RWPE1 (cell line): ENCODE data around the gene MPDZ.
"Not testable (repeated sequence)": the region's sequence is repeated elsewhere in the genome, so short reads cannot be mapped to it uniquely, and the experiment has no call there.

ENCODE experiments used
- CTCF ChIA-PET: fragments of 350-600 bp; sonication (Branson Sonifier 250); formaldehyde crosslinking; extraction: SDS; loops from one replicate; lab custom pipeline; 2021; lab: Yijun Ruan, JAX
- POLR2A ChIA-PET: fragments of 400-600 bp; formaldehyde crosslinking; extraction: SDS; loops from one replicate; lab custom pipeline; 2020; ENCODE audit warnings: antibody characterized with exemption; ENCODE audit not compliant: low non-redundant PET; lab: Yijun Ruan, JAX
- DNase-seq: peaks from one replicate; pipeline ENCODE4 v3.0.0; 2012; ENCODE audit warnings: low spot score
- H3K27ac ChIP-seq: fragments of 450-650 bp; 2 replicates; pipeline ENCODE4 v1.5.1; 2017
- CTCF ChIP-seq: fragments of 450-650 bp; conservative IDR thresholded peaks from 2 replicates; pipeline ENCODE4 v1.5.1; 2017; ENCODE audit warnings: low read depth, mild to moderate bottlenecking

Gene MPDZ

DNA sequence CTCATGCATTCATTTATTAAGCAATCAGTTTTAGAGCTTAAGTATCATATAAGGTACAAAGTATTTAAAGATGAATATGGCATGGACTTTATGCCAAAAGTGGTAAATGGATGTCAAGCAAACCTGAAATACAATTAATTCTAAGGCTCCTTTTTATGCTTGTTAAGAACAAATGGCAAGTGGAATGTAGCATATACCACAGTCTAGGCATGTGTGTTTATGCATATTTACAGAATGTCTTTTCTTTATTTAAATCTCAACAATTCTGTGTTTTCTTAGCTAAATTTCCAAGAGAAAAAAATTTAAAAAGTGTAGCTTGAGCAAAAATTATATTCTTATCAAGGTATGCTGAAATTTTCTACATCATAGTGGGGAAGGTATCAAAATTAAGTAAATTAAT lies 39.8 kb downstream of the MPDZ start:
- ChIA-PET POLR2A (no interaction called here), CTCF (no interaction called here)
- no peak overlapping the region for H3K27ac ChIP-seq
- DNase-seq = no peak
- TF ChIP-seq CTCF = no peak

DNA sequence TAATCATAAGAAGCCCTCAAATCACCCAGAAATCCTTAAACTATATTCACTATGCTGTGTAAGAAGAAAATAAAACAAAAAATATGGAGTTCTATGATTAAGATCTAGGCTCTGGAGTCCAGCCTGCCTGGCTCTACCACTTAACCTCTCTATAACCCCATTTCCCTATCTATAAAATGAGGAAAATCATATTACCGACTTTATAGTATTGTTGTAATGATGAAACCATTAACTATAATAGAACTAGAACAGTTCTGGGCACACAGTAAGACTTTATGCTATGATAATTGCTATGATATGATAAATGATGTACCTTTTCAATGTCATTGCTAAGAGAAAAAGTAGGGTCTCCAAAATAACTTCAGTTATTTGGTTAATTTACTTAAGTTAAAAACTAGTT lies 40.3 kb downstream of the MPDZ start:
- no peak for TF ChIP-seq CTCF
- POLR2A ChIA-PET = no interaction called here
- CTCF ChIA-PET = no interaction called here
- no peak overlapping the region for H3K27ac ChIP-seq
- no peak for DNase-seq

DNA sequence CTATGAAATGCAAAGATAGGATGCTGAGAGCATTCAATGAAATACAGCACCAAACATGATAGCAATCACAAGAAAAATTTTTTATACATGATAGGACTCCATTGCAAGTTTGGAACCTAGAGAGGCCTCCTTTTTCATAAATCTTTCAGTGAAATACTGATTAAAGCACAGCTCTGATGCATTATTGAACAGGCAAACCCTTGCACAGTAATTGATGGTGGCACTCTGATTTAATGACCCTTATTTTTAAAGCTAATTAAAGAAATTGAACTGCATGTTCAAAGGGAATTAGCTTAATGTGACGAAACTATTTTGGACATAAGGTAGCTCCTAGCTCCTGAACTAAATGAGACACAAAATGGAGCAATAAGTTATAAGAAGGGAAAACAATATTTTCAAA lies 44.6 kb downstream of the MPDZ start:
- H3K27ac ChIP-seq = no peak overlapping the region
- POLR2A ChIA-PET = no interaction called here
- CTCF ChIA-PET = no interaction called here
- no peak for DNase-seq
- TF ChIP-seq CTCF = no peak

GRCh38 chr9:13228431-13228830 lies 51.1 kb downstream of the MPDZ start:
- no peak overlapping the region for H3K27ac ChIP-seq
- POLR2A ChIA-PET = no interaction called here
- TF ChIP-seq CTCF = no peak
- CTCF ChIA-PET = no interaction called here
- no peak for DNase-seq

- ChIA-PET CTCF (interaction anchor here (0.6 kb wide), 2 partner anchors 83 to 1309 kb away, joined by 5 to 7 read pairs; no protein-coding TSS in a partner anchor), POLR2A (no interaction called here)
- TF ChIP-seq CTCF = no peak
- no peak for DNase-seq
- H3K27ac ChIP-seq = no peak overlapping the region
Observed at GRCh38 chr9:13224366-13224765, 55.1 kb downstream of the MPDZ start.

DNA sequence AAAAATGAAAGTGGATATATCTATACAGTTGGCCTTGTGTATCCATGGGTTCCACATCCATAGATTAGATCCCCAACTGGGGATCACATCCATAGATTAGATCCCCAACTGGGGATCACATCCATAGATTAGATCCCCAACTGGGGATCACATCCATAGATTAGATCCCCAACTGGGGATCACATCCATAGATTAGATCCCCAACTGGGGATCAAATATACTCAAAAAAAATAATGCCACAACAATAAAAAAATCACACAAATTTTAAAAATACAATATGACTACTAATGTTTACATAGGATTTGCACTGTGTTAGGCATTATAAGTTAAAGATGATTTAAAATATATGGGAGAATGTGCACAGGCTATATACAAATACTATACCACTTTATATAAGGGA lies 56.8 kb downstream of the MPDZ start:
- CTCF ChIA-PET = interaction anchor here (0.6 kb wide), 1 partner anchor 9 kb away, joined by 4 read pairs; no protein-coding TSS in a partner anchor
- POLR2A ChIA-PET, H3K27ac ChIP-seq, DNase-seq: not testable (repeated sequence)

- DNase-seq = no peak
- ChIA-PET CTCF (no interaction called here), POLR2A (no interaction called here)
- no peak for TF ChIP-seq CTCF
- no peak overlapping the region for H3K27ac ChIP-seq
Observed at GRCh38 chr9:13221741-13222140, 57.8 kb downstream of the MPDZ start.
